ENCODE data around the gene NOL4L.
"Not testable (repeated sequence)": the region's sequence is repeated elsewhere in the genome, so short reads cannot be mapped to it uniquely, and the experiment has no call there.

Gene NOL4L

GRCh38 chr20:32501709-32502108, 83.4 kb downstream of the NOL4L start:
- DNase-seq = no peak

GRCh38 chr20:32497589-32498224, 87.4 kb downstream of the NOL4L start:
- DNase-seq = no peak

GRCh38 chr20:32496811-32497533, 88.2 kb downstream of the NOL4L start:
- no peak for DNase-seq

GRCh38 chr20:32495949-32496348, 89.2 kb downstream of the NOL4L start:
- DNase-seq = no peak

GRCh38 chr20:32495217-32495565, 89.9 kb downstream of the NOL4L start:
- DNase-seq = no peak

- no peak for DNase-seq
Measured at GRCh38 chr20:32494483-32495216, 90.5 kb downstream of the NOL4L start.

GRCh38 chr20:32493356-32493755, 91.8 kb downstream of the NOL4L start:
- no peak for DNase-seq

- DNase-seq = not testable (repeated sequence)
Measured at GRCh38 chr20:32491764-32492151, 93.4 kb downstream of the NOL4L start.

- no peak for DNase-seq
Measured at GRCh38 chr20:32490942-32491763, 94.0 kb downstream of the NOL4L start.

- no peak for DNase-seq
Measured at GRCh38 chr20:32488066-32488838, 96.9 kb downstream of the NOL4L start.

- no peak for DNase-seq
Measured at GRCh38 chr20:32487381-32487780, 97.8 kb downstream of the NOL4L start.

GRCh38 chr20:32485770-32486478, 99.2 kb downstream of the NOL4L start:
- no peak for DNase-seq

- DNase-seq = peak; percentile 75
Measured at GRCh38 chr20:32484958-32485769, 100.0 kb downstream of the NOL4L start.

- DNase-seq = peak; percentile 20
Measured at GRCh38 chr20:32484225-32484957, 100.7 kb downstream of the NOL4L start.

- DNase-seq = peak; percentile 51
Measured at GRCh38 chr20:32483351-32484224, 101.5 kb downstream of the NOL4L start.

- DNase-seq = no peak
Measured at GRCh38 chr20:32482442-32483261, 102.5 kb downstream of the NOL4L start.

- DNase-seq = no peak
Measured at GRCh38 chr20:32482143-32482441, 103.0 kb downstream of the NOL4L start.
